MV-4-11 (cell line): ENCODE data around the gene NOPCHAP1.
A peak's percentile ranks its signal among the peaks of the same experiment; 100 is the strongest.
"Not testable (repeated sequence)": the region's sequence is repeated elsewhere in the genome, so short reads cannot be mapped to it uniquely, and the experiment has no call there.

Experiments
- DNase-seq: peaks from one replicate; lab custom pipeline; 2025; lab: John Stamatoyannopoulos, UW

The NOPCHAP1 gene

DNA sequence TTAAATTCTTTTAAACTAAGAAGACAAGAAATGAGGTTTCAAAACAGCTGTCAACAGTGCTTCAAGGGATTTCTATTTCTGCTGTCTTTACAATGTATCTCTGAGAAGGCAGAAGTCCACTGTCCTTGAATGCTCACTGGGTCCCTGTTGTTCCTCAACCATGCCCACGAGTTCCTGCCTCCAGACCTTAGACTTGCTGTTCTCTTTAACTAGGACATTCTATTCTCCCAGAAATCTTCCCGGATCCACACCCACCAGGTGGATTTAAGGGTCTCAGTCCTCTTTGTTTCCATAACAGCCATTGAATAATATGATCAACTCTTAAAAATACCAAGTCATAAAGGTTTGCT, 21.3 kb upstream of the NOPCHAP1 start:
- no peak for DNase-seq

DNA sequence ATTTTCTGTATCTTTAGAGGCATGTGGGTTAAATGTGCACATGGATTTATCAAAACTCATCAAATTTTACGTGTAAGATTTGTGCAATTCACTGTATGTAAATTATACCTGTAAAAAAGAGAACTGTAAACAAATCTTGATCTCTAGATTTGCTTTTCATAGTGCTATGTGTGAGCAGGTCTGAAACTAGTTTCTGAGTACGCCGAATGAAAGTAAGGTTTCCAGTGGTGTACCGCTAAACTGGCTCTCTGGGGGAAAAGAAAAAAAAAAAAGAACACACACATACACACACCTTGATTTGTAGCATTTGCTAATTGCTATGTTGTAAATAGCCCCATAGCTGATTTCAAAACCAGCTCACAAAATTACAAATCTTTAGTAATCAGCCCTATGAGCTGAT, 19.4 kb upstream of the NOPCHAP1 start:
- DNase-seq, result no peak

DNA sequence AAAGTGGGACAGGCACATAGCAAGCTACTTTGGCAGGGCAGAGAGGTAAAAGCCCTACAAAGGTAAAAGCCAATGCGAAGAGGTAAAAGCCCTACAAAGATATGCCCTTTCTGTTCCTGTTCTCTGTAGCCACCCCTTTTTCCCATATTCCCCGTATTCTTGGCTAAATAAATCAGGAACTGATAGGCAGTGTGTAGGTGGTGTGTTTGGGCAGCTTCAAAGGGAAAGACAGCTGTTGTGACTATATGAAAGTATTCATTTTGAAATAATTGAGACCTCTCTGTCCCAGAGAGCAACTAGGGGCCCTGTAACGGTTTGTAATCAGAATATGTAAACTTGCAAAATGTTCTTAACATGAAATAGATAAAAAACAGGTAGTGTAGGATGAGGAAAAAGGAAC, 16.8 kb upstream of the NOPCHAP1 start:
- DNase-seq, result no peak

- DNase-seq, result peak; percentile 64
These were observed 14.8 kb upstream of the NOPCHAP1 start for GRCh38 chr12:104971306-104971705.

- no peak for DNase-seq
These were observed 12.9 kb upstream of the NOPCHAP1 start for GRCh38 chr12:104973250-104973649.

DNA sequence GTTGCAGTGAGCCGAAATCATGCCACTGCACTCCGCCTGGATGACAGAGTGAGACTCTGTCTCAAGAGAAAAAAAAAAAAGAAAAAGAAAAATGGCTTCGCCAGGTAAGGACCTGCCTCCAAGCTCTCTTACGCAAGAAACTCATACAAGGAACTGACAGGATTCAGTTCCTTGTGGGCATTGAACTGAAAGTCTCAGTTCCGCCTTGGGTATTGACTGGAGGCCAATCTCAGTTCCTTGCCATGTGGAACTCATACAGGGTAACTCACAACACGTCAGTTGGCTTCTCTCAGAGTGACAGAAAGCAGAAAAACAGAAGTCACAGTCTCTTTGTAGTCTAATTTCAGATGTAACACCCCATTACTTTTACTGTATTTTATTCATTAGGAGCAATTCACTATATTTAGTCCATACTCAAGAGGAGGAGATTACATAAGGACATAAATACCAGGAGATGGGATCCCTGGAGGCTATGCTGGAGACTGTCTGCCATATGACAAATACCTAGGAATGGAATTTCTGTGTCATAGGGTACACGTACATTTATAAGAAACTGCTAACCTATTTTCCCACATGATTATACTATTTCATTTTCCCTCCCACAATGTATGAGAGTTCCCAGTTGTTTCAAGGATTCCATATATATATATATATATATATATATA, 11.4 kb upstream of the NOPCHAP1 start:
- DNase-seq, result peak; percentile 97

DNA sequence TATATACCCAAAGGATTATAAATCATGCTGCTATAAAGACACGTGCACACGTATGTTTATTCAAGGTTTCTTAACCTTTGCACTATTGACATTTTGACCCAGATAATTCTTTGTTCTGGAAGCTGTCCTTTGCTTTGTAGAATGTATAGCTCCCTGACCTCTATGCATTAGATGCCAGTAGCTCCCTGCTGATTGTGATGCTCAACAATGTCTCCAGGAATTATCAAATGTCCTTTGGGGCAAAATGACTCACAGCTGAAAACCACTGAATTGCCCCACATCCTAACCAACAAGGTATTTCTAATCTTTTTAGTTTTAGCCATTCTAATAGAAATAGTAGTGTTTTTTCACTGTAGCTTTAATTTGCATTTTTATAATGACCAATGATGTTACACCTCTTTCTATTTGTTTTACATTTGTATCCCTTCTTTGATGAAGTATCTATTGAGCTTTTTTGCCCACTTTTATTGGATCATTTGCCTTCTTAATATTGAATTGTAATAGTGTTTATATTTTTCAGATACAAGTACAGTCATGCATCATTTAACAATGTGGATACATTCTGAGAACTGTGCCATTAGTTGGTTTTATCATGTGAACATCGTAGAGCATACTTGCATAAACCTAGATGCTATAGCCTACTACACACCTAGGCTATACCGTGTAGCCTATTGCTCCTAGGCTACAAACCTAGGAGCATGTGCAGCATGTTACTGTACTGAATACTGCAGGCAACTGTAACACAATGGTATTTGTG, 10.4 kb upstream of the NOPCHAP1 start:
- peak; percentile 56 for DNase-seq

- DNase-seq, result no peak
These were observed 9.4 kb upstream of the NOPCHAP1 start for GRCh38 chr12:104976703-104977102.

GRCh38 chr12:104977688-104978087, 8.4 kb upstream of the NOPCHAP1 start:
- not testable (repeated sequence) for DNase-seq

DNA sequence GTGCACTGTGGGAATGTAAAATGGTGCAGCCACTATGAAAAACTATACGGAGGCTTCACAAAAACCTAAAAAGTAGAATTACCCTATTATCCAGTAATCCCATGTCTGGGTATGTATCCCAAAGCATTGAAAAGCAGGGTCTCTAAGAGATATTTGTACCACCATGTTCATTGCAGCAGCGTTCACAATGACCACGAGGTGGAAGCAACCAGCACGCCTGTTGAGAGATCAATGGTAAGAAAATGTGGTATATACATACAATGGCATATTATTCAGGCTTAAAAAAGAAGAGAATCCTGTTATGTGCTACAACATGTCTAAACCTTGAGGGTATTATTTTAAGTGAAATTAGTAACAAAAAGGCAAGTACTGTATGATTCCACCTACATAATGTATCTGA, 910 bp upstream of the NOPCHAP1 start:
- DNase-seq, result no peak

DNA sequence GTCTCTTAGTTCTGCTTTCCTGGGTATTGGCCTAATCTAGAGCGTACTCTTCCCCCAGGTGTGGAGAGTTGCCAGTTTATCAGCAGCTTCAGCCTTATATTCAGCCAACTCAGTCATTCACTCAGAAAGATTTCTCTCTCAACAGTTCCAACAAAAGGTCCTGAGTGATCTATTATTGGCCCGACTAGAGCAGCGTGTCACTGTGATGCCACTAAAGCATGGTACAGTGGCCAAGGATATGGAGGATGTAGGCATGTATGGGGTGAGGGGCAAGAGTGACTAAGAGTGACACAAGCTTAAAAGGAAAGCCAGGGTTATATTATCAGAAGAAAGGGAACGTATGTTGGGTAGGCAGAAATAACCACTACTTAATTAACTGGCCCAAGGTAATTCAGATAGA, 4.8 kb downstream of the NOPCHAP1 start:
- DNase-seq, result no peak

DNA sequence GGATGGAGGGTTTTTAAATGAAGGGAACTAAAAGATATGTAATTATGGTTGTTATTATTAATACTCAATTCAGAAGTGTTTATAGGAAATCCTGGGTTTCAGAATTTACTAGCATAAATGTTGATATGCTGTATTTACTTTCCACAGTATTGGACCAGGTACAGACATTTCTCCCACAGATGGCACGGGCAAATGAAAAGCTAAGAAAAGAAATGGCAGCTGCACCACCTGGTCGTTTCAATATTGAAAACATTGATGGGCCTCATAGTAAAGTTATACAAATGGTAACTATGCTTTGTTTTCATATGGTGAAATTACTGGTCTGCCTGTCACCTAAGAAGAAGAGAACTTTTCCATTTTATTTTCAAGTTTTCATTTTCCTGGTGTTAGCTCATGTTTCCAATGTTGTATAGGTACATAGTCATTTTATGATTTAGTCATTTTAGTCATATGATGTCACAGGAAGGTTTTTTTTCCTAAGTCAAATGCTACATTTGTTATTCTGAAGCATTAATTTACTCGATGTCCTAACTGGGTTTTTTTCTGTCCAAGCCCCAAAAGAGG, 5.5 kb downstream of the NOPCHAP1 start:
- no peak for DNase-seq

DNA sequence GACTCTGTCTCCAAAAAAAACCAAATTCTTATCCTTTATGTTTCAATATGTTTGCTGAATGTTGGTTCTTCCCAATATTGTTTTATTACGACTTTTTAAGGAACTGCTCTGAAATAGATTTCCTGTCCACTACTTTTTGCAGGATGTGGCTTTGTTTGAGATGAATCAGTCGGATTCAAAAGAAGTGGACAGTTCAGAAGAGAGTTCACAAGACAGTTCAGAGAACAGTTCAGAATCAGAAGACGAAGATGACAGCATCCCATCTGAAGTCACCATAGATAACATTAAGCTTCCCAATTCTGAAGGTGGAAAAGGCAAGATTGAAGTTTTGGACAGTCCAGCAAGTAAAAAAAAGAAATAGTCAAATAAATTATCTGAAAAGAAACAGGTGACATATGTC, 8.2 kb downstream of the NOPCHAP1 start:
- peak; percentile 18 for DNase-seq

GRCh38 chr12:104997541-104997940, 11.4 kb downstream of the NOPCHAP1 start:
- no peak for DNase-seq

DNA sequence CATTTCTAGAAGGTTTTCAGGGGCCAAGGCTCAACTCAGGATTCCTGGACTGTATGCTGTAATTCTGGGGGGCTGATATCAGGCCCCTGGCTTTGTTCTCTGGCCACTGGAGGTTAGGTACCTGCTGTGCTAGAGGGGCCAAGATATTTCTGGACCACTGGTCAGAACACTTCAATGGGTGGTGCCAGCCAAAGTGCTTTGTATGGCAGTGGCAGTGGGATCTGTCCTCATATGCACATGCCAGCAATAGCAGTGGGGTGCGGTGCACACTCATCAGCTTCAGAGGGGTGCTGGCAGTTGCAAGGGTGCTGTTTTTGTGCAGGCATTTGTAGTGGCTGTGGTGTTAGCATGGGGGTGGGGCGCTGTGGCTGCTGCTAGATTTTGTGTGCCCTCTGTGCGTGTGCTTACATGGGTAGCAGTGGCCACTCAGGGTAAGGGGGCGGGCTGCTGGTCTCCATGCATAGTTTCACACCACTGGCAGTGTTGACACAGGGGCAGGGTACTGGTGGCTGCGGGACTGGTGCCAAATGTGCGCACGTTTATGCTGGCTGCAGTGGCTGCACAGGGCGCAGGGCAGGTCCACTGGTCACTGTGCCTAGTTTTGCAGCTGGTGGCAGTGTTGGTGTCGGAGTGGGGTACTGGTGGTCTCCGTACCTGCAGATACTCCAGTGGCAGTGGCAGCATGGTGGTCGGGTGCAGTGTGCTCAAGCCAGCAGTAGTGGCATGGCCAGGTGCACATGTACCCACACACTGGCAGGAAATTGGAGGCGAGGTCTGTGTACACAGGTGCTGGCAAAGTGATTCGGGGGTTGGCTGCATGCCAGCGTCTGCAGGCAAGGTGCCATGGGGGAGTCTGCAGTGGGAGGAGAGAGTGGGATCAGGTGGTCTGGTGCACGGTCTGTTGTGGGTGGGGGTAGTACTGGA, 12.6 kb downstream of the NOPCHAP1 start:
- no peak for DNase-seq

- DNase-seq, result no peak
These were observed 13.2 kb downstream of the NOPCHAP1 start for GRCh38 chr12:104999347-104999685.

- no peak for DNase-seq
These were observed 15.4 kb downstream of the NOPCHAP1 start for GRCh38 chr12:105001476-105001875.

GRCh38 chr12:105013892-105014291, 27.8 kb downstream of the NOPCHAP1 start:
- DNase-seq, result peak; percentile 21

- no peak for DNase-seq
These were observed 28.5 kb downstream of the NOPCHAP1 start for GRCh38 chr12:105014603-105015002.

DNA sequence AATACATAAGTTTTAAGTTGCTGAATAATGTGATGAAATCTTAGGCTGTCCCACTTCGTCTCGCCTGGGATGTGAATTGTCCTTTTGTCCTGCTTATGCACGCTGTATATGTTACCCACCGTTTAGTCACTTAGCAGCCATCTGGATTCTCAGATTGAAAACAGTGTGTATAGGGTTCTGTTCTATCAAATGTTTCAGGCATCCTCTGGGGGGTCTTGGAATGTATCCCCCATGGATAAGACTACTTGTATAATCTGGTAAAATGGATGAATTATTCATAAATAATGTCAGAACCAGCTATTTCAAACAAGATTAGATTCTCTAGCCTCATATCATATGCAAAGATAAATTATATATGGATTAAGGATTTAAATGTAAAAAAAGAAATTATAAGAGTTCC, 29.4 kb downstream of the NOPCHAP1 start:
- DNase-seq, result no peak

- DNase-seq, result no peak
These were observed 31.9 kb downstream of the NOPCHAP1 start for GRCh38 chr12:105018012-105018411.

GRCh38 chr12:105018776-105019175, 32.7 kb downstream of the NOPCHAP1 start:
- no peak for DNase-seq
